Osteocyte (in vitro differentiated cells): ENCODE data around the gene IRF7. TPM values are rescaled to one million over a fixed set of nuclear protein-coding genes. Genes with fewer than 3 reads are reported as not detected.
A peak's percentile ranks its signal among the peaks of the same experiment; 100 is the strongest.

Experiments
- DNase-seq: peaks from one replicate; pipeline ENCODE4 v3.0.0; 2021; ENCODE audit warnings: mixed read lengths; ENCODE audit not compliant: unreplicated experiment; ENCODE audit errors: extremely low spot score
- H3K27ac Mint-ChIP-seq: one replicate; pipeline ENCODE4 v1.8.0; 2021; ENCODE audit warnings: mild to moderate bottlenecking, mixed read lengths; ENCODE audit not compliant: unreplicated experiment
- H3K27me3 Mint-ChIP-seq: one replicate; pipeline ENCODE4 v1.8.0; 2021; ENCODE audit warnings: mixed read lengths; ENCODE audit not compliant: unreplicated experiment
- H3K36me3 Mint-ChIP-seq: one replicate; pipeline ENCODE4 v1.8.0; 2021; ENCODE audit warnings: mixed read lengths; ENCODE audit not compliant: unreplicated experiment
- H3K4me1 Mint-ChIP-seq: one replicate; pipeline ENCODE4 v1.8.0; 2021; ENCODE audit warnings: mixed read lengths; ENCODE audit not compliant: unreplicated experiment
- H3K4me3 Mint-ChIP-seq: one replicate; pipeline ENCODE4 v1.8.0; 2021; ENCODE audit warnings: mild to moderate bottlenecking, moderate library complexity, mixed read lengths; ENCODE audit not compliant: unreplicated experiment
- H3K9me3 Mint-ChIP-seq: one replicate; pipeline ENCODE4 v1.8.0; 2021; ENCODE audit warnings: mixed read lengths; ENCODE audit not compliant: unreplicated experiment
- total RNA-seq: library from RNA; stranded (reverse); gene quantifications from 2 replicates; pipeline ENCODE4 v1.2.1, GENCODE V29; 2021
- TF ChIP-seq, protein P1 (sequence below): fragments of 200-600 bp; sonication (generic); IDR thresholded peaks from 2 replicates; pipeline ENCODE4 v1.5.0; 2021; ENCODE audit warnings: antibody characterized with exemption, mild to moderate bottlenecking, moderate library complexity

The IRF7 gene
- total RNA-seq, 1 donor from 2014 or later: 15.4 TPM

GRCh38 chr11:567629-568292 is 48.0 kb downstream of the IRF7 start:
- TF ChIP-seq, protein P1, sequence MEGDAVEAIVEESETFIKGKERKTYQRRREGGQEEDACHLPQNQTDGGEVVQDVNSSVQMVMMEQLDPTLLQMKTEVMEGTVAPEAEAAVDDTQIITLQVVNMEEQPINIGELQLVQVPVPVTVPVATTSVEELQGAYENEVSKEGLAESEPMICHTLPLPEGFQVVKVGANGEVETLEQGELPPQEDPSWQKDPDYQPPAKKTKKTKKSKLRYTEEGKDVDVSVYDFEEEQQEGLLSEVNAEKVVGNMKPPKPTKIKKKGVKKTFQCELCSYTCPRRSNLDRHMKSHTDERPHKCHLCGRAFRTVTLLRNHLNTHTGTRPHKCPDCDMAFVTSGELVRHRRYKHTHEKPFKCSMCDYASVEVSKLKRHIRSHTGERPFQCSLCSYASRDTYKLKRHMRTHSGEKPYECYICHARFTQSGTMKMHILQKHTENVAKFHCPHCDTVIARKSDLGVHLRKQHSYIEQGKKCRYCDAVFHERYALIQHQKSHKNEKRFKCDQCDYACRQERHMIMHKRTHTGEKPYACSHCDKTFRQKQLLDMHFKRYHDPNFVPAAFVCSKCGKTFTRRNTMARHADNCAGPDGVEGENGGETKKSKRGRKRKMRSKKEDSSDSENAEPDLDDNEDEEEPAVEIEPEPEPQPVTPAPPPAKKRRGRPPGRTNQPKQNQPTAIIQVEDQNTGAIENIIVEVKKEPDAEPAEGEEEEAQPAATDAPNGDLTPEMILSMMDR: no peak
- no peak for DNase-seq
- H3K27me3 Mint-ChIP-seq: no peaks in the 10 kb centered on the region
- H3K27ac Mint-ChIP-seq: peak overlapping the region; percentile 50
- H3K4me3 Mint-ChIP-seq: peak overlapping the region; percentile 75
- peaks cover 1% of the 10 kb centered on the region for H3K36me3 Mint-ChIP-seq
- H3K9me3 Mint-ChIP-seq: no peaks in the 10 kb centered on the region
- H3K4me1 Mint-ChIP-seq: peaks cover 11% of the 10 kb centered on the region

- no peak for DNase-seq
- Mint-ChIP-seq H3K27me3 (no peaks in the 10 kb centered on the region), H3K9me3 (no peaks in the 10 kb centered on the region), H3K4me3 (peak overlapping the region; percentile 75), H3K36me3 (peaks cover 1% of the 10 kb centered on the region), H3K27ac (peak overlapping the region; percentile 50), H3K4me1 (peaks cover 11% of the 10 kb centered on the region)
- TF ChIP-seq, protein P1: no peak
These were observed 48.6 kb downstream of the IRF7 start for GRCh38 chr11:567011-567628.

DNA sequence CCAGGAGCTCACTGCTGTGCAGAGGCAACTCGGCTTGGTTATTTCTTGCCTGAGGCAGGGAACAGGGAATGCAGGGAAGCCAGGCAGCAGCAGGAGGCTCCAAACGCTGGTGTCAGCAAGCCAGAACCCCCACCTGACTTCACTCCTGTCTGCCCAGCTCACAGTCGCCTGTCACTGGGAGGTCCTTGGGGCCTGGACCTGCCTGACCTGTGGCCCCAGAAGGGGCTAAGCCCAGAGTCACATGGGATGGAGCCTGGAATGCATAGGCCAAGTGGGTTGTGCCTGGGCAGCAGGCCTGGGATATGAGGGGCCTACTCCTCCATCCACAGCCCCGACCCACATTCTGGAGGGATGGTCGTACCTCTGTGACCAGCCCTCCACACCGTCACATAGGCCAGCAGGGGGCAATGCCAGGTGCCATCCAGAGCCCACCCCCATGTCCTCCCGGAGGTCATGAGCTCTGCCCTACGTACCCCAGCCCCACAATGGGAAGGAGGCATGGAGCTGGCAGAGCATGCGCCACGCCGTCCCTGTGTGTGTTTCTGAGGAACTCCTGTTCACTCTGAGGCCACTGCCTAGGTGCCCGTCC is 49.7 kb downstream of the IRF7 start:
- H3K36me3 Mint-ChIP-seq: peaks cover 1% of the 10 kb centered on the region
- H3K4me1 Mint-ChIP-seq: peaks cover 17% of the 10 kb centered on the region
- DNase-seq: no peak
- TF ChIP-seq, protein P1: no peak
- H3K9me3 Mint-ChIP-seq: no peaks in the 10 kb centered on the region
- H3K4me3 Mint-ChIP-seq: no peak overlapping the region
- no peaks in the 10 kb centered on the region for H3K27me3 Mint-ChIP-seq
- no peak overlapping the region for H3K27ac Mint-ChIP-seq

- no peak for DNase-seq
- Mint-ChIP-seq H3K27me3 (no peaks in the 10 kb centered on the region), H3K9me3 (no peaks in the 10 kb centered on the region), H3K36me3 (peaks cover 1% of the 10 kb centered on the region), H3K27ac (no peak overlapping the region), H3K4me3 (no peak overlapping the region), H3K4me1 (peaks cover 20% of the 10 kb centered on the region)
- TF ChIP-seq, protein P1: no peak
These were observed 51.8 kb downstream of the IRF7 start for GRCh38 chr11:563812-564578.
